ENCODE measurements around the gene CCKAR. TPM values are rescaled to one million over a fixed set of nuclear protein-coding genes. Genes with fewer than 3 reads are reported as not detected.

Gene CCKAR
- total RNA-seq, 1 donor from 2014 or later, result not detected

- Histone ChIP-seq H3K36me3 (no peaks in the 10 kb centered on the region), H3K27me3 (no peaks in the 10 kb centered on the region), H3K4me3 (no peak overlapping the region), H3K4me1 (no peaks in the 10 kb centered on the region), H3K9me3 (no peaks in the 10 kb centered on the region), H3K27ac (no peak overlapping the region)
- intact Hi-C loops (cut with DNase I), result no loop called here
- no peak for TF ChIP-seq CTCF (IDR thresholded peaks at IDR 0.05)
- DNase-seq (ENCODE audit: low spot score in 2 of 2), result no peak
Observed at GRCh38 chr4:26450418-26450817, 39.9 kb downstream of the CCKAR start.

DNA sequence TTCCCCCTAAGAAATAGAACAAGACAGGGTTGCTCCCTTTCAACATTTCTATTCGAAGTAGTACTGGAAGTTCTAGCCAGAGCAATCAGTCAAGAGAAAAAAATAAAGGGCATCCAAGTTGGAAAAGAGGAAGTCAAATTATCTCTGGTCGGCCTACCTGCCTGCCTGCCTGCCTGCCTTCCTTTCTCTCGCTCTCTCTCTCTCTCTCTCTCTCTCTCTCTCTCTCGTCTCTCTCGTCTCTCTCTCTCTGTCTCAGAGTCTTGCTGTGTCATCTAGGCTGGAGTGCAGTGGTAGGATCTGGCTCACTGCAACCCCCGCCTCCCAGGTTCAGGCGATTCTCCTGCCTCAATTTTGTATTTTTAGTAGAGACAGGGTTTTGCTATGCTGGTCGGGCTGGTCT is 42.9 kb downstream of the CCKAR start:
- Histone ChIP-seq H3K27ac (no peak overlapping the region), H3K36me3 (no peaks in the 10 kb centered on the region), H3K4me1 (no peaks in the 10 kb centered on the region), H3K27me3 (no peaks in the 10 kb centered on the region), H3K4me3 (no peak overlapping the region), H3K9me3 (peaks cover 0 to 8% of the 10 kb centered on the region in 2 donors)
- intact Hi-C loops (cut with DNase I), result no loop called here
- no peak for TF ChIP-seq CTCF (IDR thresholded peaks at IDR 0.05)
- DNase-seq (ENCODE audit: low spot score in 2 of 2), result no peak

GRCh38 chr4:26441771-26442170 is 48.5 kb downstream of the CCKAR start:
- intact Hi-C loops (cut with DNase I), result no loop called here
- H3K27ac ChIP-seq, result no peak overlapping the region
- no peak for DNase-seq (ENCODE audit: low spot score in 2 of 2)
- no peaks in the 10 kb centered on the region for H3K27me3 ChIP-seq
- H3K9me3 ChIP-seq, result peaks cover 0 to 8% of the 10 kb centered on the region in 2 donors
- H3K4me1 ChIP-seq, result no peaks in the 10 kb centered on the region
- no peak for TF ChIP-seq CTCF (IDR thresholded peaks at IDR 0.05)
- H3K4me3 ChIP-seq, result no peak overlapping the region
- H3K36me3 ChIP-seq, result peaks cover 6 to 13% of the 10 kb centered on the region in 2 donors

DNA sequence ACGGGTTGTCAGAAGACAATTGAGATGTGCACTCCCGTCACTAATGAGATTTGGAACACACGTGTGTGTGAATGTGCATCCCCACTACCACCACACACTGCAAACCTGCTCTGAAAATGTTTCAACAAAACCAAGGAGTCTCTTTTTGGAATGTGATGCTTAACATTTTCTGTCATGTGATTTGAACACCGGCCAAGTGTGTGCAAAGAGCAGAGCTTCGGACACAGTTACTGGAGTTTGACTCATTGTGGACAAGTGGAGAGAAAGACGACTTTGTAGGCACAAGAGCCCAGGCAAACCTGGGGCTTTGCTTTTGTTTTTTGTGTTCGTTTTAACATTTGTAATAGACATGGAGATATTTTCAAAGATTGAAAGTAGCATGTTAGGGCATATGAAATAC is 49.2 kb downstream of the CCKAR start:
- no peak for DNase-seq (ENCODE audit: low spot score in 2 of 2)
- no peak overlapping the region for H3K27ac ChIP-seq
- no peak overlapping the region for H3K4me3 ChIP-seq
- peaks cover 0 to 8% of the 10 kb centered on the region in 2 donors for H3K9me3 ChIP-seq
- TF ChIP-seq CTCF (IDR thresholded peaks at IDR 0.05), result no peak
- peaks cover 6 to 13% of the 10 kb centered on the region in 2 donors for H3K36me3 ChIP-seq
- H3K27me3 ChIP-seq, result no peaks in the 10 kb centered on the region
- intact Hi-C loops (cut with DNase I), result no loop called here
- H3K4me1 ChIP-seq, result no peaks in the 10 kb centered on the region

DNA sequence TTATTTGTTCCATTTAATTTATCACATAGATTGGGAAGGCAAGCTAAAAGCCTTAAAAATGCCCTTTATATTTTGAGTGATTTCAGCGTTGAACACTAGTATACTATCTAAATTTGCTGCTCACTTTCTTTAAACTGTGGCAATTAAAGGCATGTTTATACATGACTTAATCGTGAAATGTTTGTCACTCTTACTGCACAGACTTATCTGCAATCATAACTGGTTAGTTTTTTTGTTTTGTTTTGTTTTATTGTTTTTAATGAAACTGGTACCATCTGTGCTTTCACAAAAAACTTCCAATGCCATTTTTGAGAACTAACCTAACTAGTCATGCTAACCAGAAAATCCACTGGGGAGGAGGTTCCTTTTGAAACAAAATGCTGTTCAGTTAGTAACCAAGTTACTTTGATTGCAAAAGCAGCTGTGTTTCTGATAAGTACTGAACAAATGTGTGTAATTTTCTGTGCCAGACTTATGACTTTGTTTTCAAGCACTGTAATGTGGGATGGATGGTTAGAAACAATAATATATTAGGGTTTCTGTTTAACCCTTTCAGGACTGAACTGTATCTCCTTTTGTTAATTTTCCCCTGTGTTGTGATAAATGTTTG is 56.1 kb downstream of the CCKAR start:
- Histone ChIP-seq H3K27ac (no peak overlapping the region), H3K4me1 (no peaks in the 10 kb centered on the region), H3K4me3 (no peak overlapping the region), H3K9me3 (no peaks in the 10 kb centered on the region), H3K36me3 (peaks cover 25 to 31% of the 10 kb centered on the region in 2 donors), H3K27me3 (no peaks in the 10 kb centered on the region)
- TF ChIP-seq CTCF (IDR thresholded peaks at IDR 0.05), result no peak
- intact Hi-C loops (cut with DNase I), result no loop called here
- no peak for DNase-seq (ENCODE audit: low spot score in 2 of 2)

DNA sequence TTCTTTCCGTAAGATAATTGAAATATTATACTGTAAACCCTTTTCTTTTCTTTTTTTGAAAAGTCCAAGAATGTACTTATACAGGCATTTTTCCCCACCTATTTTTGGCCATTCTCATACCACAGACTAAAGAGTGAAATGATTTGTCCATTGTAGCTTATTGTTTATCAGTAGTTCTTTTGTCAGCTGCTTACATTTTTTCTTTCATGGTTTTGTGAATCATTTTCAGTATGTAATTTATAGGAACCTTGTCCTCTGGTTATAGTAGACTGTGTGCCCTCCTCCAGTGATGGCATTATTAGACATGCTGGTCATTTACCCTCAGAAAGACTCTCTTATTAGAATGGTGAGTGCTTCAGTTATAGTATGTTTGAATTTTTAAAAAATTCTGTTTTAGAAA is 56.7 kb downstream of the CCKAR start:
- H3K27ac ChIP-seq, result no peak overlapping the region
- TF ChIP-seq CTCF (IDR thresholded peaks at IDR 0.05), result no peak
- intact Hi-C loops (cut with DNase I), result no loop called here

More for the DNA sequence above, 56.7 kb downstream of the CCKAR start:
- Histone ChIP-seq H3K4me1 (no peaks in the 10 kb centered on the region), H3K27me3 (no peaks in the 10 kb centered on the region), H3K9me3 (no peaks in the 10 kb centered on the region), H3K4me3 (no peak overlapping the region), H3K36me3 (peaks cover 27 to 32% of the 10 kb centered on the region in 2 donors)
- no peak for DNase-seq (ENCODE audit: low spot score in 2 of 2)
